Placental epithelial cell (primary cell): ENCODE results near the gene NEMP2. TPM values are rescaled to one million over a fixed set of nuclear protein-coding genes. Genes with fewer than 3 reads are reported as not detected.

Experiments used
- small RNA-seq: library from RNA; depleted of rRNA; stranded (forward); fragments of <200 nt; gene quantifications from one replicate; pipeline ENCODE3, GENCODE V24; 2012
- total RNA-seq: library from RNA; depleted of rRNA; stranded (reverse); fragments of >200 nt; gene quantifications from 2 replicates; pipeline ENCODE4 v1.2.3, GENCODE V29; 2012

NEMP2 gene
- 5.4 and 6.7 TPM in 2 replicates for total RNA-seq

GRCh38 chr2:190534310-190535120, at the start of gene NEMP2:
TSS of gene NEMP2 (minus strand) at chr2:190534722. CDS start at chr2:190534655, 67 bp downstream.

Small RNA genes lying within 50 kb of the gene (small RNA-seq; reads per million reads assigned to genes)
- gene RN7SKP179, result not detected

Other genes starting within 250 kb of the NEMP2 start
- gene HIBCH, start 214.9 kb downstream of the NEMP2 start, total RNA-seq, result 8.9 and 14.5 TPM in 2 replicates
- gene INPP1, start 191.1 kb downstream of the NEMP2 start, total RNA-seq, result 6.5 and 7.1 TPM in 2 replicates
- gene MFSD6, start 126.4 kb downstream of the NEMP2 start, total RNA-seq, result 3.1 and 15.4 TPM in 2 replicates
- 29.4 and 43.2 TPM in 2 replicates for gene NAB1, start 114.4 kb upstream of the NEMP2 start, total RNA-seq